ENCODE results near the gene ZFYVE28. TPM values are rescaled to one million over a fixed set of nuclear protein-coding genes. Genes with fewer than 3 reads are reported as not detected.

Gene ZFYVE28
- total RNA-seq, 1 donor from 2014 or later: 2.0 TPM

DNA sequence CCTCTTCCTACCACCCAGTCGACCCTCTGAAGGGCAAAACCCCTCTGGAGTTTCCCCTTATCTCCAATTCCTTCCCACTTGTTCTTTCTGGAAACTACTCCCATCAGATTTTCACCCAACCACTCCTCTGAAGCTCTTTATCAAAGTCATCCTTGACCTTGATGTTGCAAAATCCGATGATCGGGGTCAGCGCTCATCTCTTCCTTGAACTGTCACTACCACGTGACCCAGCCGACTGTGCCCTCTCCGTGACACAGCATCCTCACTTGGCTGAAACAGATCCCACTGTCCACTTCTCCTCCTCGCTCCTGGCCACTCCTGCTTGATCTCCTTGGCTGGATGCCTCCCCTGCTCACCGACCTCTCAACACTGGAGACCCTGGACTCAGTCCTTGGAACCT, 1.4 kb upstream of the ZFYVE28 start:
- no peak for DNase-seq (ENCODE audit: low read depth)
- H3K4me3 ChIP-seq (ENCODE audit: low read depth, low read length): no peak overlapping the region
- TF ChIP-seq CTCF (IDR thresholded peaks at IDR 0.05; ENCODE audit: insufficient read depth, low read length, poor library complexity, severe bottlenecking): no peak
- H3K27me3 ChIP-seq (ENCODE audit: control insufficient read depth, insufficient read depth, low read length): peaks cover 51% of the 10 kb centered on the region
- H3K36me3 ChIP-seq (ENCODE audit: control insufficient read depth, insufficient read depth, low read length): no peaks in the 10 kb centered on the region

- peaks cover 51% of the 10 kb centered on the region for H3K27me3 ChIP-seq (ENCODE audit: control insufficient read depth, insufficient read depth, low read length)
- H3K4me3 ChIP-seq (ENCODE audit: low read depth, low read length): peak within 1 kb of the TSS; percentile 51
- DNase-seq (ENCODE audit: low read depth): peak; percentile 67
- no peak for TF ChIP-seq CTCF (IDR thresholded peaks at IDR 0.05; ENCODE audit: insufficient read depth, low read length, poor library complexity, severe bottlenecking)
- no peaks in the 10 kb centered on the region for H3K36me3 ChIP-seq (ENCODE audit: control insufficient read depth, insufficient read depth, low read length)
These were observed 466 bp upstream of the ZFYVE28 start, which contains the start of gene CFAP99 for GRCh38 chr4:2418650-2419571. Gene CFAP99 (plus strand): TSS chr4:2418955.

GRCh38 chr4:2417226-2417764, 1.1 kb downstream of the ZFYVE28 start:
- TF ChIP-seq CTCF (IDR thresholded peaks at IDR 0.05; ENCODE audit: insufficient read depth, low read length, poor library complexity, severe bottlenecking): no peak
- DNase-seq (ENCODE audit: low read depth): no peak
- H3K27me3 ChIP-seq (ENCODE audit: control insufficient read depth, insufficient read depth, low read length): peaks cover 46% of the 10 kb centered on the region
- peak overlapping the region; percentile 46 for H3K4me3 ChIP-seq (ENCODE audit: low read depth, low read length)
- H3K36me3 ChIP-seq (ENCODE audit: control insufficient read depth, insufficient read depth, low read length): no peaks in the 10 kb centered on the region

DNA sequence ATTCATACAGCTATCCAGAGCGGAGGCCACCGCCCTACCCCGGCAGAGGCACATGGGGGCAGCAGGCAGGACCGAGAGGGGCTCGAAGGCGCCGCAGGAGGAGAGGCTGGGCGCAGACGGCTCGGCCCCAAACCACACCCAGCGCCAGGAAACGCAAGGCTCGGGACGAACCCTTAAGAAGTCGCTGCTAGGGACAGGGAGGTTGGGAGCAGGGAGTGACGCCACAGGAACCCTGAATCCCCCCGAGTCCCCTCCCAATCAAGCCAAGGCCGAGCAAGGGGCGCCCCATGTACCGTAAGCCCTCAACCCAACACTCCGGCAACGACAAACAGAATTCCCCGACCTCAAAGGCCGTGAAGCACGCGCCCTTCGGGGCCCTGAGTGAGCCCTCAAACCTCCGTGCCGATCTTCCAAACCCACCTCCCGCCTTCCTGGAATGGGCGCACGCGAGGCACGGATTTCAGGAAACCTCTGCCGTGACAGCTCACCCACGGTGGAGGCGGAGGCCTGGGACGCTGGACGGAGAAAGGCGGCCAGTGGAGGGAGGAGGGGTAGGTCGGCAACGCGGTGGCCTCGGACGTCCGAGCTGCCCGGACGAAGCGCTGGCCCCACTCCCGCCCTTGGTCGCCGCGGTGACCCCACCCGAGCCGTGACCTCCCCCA, 1.8 kb downstream of the ZFYVE28 start:
- H3K4me3 ChIP-seq (ENCODE audit: low read depth, low read length): peak overlapping the region; percentile 18
- TF ChIP-seq CTCF (IDR thresholded peaks at IDR 0.05; ENCODE audit: insufficient read depth, low read length, poor library complexity, severe bottlenecking): no peak
- no peaks in the 10 kb centered on the region for H3K36me3 ChIP-seq (ENCODE audit: control insufficient read depth, insufficient read depth, low read length)
- DNase-seq (ENCODE audit: low read depth): no peak
- peaks cover 45% of the 10 kb centered on the region for H3K27me3 ChIP-seq (ENCODE audit: control insufficient read depth, insufficient read depth, low read length)

GRCh38 chr4:2415881-2416563, 2.4 kb downstream of the ZFYVE28 start:
- H3K4me3 ChIP-seq (ENCODE audit: low read depth, low read length): no peak overlapping the region
- TF ChIP-seq CTCF (IDR thresholded peaks at IDR 0.05; ENCODE audit: insufficient read depth, low read length, poor library complexity, severe bottlenecking): no peak
- H3K36me3 ChIP-seq (ENCODE audit: control insufficient read depth, insufficient read depth, low read length): no peaks in the 10 kb centered on the region
- peaks cover 45% of the 10 kb centered on the region for H3K27me3 ChIP-seq (ENCODE audit: control insufficient read depth, insufficient read depth, low read length)
- DNase-seq (ENCODE audit: low read depth): no peak

All from kidney epithelial cell (primary cell).